ENCODE results near the gene KLK8. TPM values are rescaled to one million over a fixed set of nuclear protein-coding genes. Genes with fewer than 3 reads are reported as not detected.

KLK8 gene
- total and polyA plus RNA-seq, 2 experiments from 2014 or later = 4.9 to 14.6 TPM

DNA sequence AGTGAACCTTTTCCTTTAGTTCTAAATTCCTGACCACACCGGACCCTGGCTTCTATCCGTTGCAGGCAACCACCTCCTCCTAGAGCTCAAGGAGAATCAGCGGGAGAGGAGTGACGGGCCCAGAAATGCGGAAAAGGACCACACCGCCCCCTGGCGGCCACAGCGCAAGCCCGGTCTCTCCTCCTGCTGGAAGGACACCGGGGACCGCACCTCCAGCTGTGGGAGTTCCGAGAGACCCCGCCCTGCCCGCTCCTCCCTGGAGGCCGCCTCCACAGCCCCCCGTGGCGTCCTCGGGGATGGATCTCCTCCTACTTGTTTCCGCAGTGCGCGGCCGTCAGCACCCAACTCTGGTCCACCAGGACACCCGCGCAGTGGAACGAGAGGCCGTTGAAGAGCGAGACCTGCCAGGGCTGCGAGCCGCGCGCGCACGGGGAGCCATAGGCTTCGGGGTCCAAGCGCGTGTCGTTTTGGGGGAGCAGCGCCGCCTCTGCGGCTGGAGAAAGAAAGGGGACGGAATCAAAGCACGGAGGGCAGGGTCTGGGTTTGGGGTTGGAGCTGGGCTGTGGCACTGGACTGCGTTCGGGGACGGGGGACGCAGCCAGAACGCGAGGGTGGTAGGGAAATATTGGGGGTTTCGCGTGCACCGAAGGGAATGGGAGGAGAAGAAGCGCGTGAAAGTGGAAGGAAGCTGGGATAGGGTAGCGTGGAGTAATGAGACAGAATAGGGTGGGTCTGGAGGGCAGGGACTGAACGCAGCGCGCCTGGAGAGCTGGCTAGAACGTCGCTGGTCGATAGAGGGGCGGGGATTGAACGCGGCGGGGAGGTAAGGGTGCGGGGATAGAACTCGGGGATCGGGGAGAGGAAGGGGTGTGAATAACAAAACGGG is 15.6 kb upstream of the KLK8 start:
- DNase-seq (ENCODE audit: low spot score) = peak; percentile 94
- Histone ChIP-seq H3K4me2 (peak overlapping the region; percentile 86), H3K36me3 (ENCODE audit: insufficient read depth) (no peaks in the 10 kb centered on the region), H3K4me1 (ENCODE audit: insufficient read depth) (peaks cover 5% of the 10 kb centered on the region; the same call in 1 of the 2 replicates), H3F3A (replicated peaks; ENCODE audit: low read depth) (no peaks in the 10 kb centered on the region), H3K4me3 (peak overlapping the region; percentile 93), H4K20me1 (replicated peaks; ENCODE audit: insufficient read depth) (no peaks in the 10 kb centered on the region), H3K79me2 (replicated peaks; ENCODE audit: insufficient read depth) (no peaks in the 10 kb centered on the region), H3K27me3 (ENCODE audit: insufficient read depth) (peaks cover 32% of the 10 kb centered on the region), H2AFZ (peak overlapping the region; percentile 96), H3K9me2 (ENCODE audit: insufficient read depth) (no peaks in the 10 kb centered on the region), H3K27ac (ENCODE audit: low read depth) (no peak overlapping the region)
- ATAC-seq = peak; percentile 70
- Mint-ChIP-seq H3K27me3 (ENCODE audit: insufficient read depth, low read depth, poor library complexity) (peaks cover 32% of the 10 kb centered on the region), H3K4me3 (peak overlapping the region; percentile 86), H3K36me3 (ENCODE audit: low read depth) (peaks cover 3% of the 10 kb centered on the region; the same call in 1 of the 3 replicates), H3K9me3 (peaks cover 10% of the 10 kb centered on the region), H3K27ac (no peak overlapping the region), H3K4me1 (peaks cover 11% of the 10 kb centered on the region)
- TF ChIP-seq CREB1 (CRISPR knock-in tag; IDR thresholded peaks at IDR 0.05; ENCODE audit: low read depth) (peak; percentile 50), JUNB (IDR thresholded peaks at IDR 0.05; ENCODE audit: unreplicated experiment) (no peak), STAT1 (IDR thresholded peaks at IDR 0.05; ENCODE audit: unreplicated experiment) (no peak), NANOG (IDR thresholded peaks at IDR 0.05; ENCODE audit: borderline replicate concordance) (no peak), EZH2 (IDR thresholded peaks at IDR 0.05; ENCODE audit: low read depth, unreplicated experiment) (peak; percentile 34), ZNF114 (CRISPR knock-in tag; IDR thresholded peaks at IDR 0.05) (no peak), ZNF331 (CRISPR knock-in tag; IDR thresholded peaks at IDR 0.05; ENCODE audit: low read depth) (no peak), POLR2AphosphoS5 (IDR thresholded peaks at IDR 0.05; ENCODE audit: low read depth) (peak; percentile 44; the same call in 1 of the 2 replicates), EZH2phosphoT487 (IDR thresholded peaks at IDR 0.05; ENCODE audit: unreplicated experiment) (no peak)
- TF ChIP-seq, protein P1, sequence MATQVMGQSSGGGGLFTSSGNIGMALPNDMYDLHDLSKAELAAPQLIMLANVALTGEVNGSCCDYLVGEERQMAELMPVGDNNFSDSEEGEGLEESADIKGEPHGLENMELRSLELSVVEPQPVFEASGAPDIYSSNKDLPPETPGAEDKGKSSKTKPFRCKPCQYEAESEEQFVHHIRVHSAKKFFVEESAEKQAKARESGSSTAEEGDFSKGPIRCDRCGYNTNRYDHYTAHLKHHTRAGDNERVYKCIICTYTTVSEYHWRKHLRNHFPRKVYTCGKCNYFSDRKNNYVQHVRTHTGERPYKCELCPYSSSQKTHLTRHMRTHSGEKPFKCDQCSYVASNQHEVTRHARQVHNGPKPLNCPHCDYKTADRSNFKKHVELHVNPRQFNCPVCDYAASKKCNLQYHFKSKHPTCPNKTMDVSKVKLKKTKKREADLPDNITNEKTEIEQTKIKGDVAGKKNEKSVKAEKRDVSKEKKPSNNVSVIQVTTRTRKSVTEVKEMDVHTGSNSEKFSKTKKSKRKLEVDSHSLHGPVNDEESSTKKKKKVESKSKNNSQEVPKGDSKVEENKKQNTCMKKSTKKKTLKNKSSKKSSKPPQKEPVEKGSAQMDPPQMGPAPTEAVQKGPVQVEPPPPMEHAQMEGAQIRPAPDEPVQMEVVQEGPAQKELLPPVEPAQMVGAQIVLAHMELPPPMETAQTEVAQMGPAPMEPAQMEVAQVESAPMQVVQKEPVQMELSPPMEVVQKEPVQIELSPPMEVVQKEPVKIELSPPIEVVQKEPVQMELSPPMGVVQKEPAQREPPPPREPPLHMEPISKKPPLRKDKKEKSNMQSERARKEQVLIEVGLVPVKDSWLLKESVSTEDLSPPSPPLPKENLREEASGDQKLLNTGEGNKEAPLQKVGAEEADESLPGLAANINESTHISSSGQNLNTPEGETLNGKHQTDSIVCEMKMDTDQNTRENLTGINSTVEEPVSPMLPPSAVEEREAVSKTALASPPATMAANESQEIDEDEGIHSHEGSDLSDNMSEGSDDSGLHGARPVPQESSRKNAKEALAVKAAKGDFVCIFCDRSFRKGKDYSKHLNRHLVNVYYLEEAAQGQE (IDR thresholded peaks at IDR 0.05; ENCODE audit: unreplicated experiment) = no peak
- TF ChIP-seq, protein P2, sequence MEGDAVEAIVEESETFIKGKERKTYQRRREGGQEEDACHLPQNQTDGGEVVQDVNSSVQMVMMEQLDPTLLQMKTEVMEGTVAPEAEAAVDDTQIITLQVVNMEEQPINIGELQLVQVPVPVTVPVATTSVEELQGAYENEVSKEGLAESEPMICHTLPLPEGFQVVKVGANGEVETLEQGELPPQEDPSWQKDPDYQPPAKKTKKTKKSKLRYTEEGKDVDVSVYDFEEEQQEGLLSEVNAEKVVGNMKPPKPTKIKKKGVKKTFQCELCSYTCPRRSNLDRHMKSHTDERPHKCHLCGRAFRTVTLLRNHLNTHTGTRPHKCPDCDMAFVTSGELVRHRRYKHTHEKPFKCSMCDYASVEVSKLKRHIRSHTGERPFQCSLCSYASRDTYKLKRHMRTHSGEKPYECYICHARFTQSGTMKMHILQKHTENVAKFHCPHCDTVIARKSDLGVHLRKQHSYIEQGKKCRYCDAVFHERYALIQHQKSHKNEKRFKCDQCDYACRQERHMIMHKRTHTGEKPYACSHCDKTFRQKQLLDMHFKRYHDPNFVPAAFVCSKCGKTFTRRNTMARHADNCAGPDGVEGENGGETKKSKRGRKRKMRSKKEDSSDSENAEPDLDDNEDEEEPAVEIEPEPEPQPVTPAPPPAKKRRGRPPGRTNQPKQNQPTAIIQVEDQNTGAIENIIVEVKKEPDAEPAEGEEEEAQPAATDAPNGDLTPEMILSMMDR (conservative IDR thresholded peaks at IDR 0.05; ENCODE audit: low read depth in 2 of 2) = peak; percentile 87 to 96
- TF ChIP-seq, protein P3, sequence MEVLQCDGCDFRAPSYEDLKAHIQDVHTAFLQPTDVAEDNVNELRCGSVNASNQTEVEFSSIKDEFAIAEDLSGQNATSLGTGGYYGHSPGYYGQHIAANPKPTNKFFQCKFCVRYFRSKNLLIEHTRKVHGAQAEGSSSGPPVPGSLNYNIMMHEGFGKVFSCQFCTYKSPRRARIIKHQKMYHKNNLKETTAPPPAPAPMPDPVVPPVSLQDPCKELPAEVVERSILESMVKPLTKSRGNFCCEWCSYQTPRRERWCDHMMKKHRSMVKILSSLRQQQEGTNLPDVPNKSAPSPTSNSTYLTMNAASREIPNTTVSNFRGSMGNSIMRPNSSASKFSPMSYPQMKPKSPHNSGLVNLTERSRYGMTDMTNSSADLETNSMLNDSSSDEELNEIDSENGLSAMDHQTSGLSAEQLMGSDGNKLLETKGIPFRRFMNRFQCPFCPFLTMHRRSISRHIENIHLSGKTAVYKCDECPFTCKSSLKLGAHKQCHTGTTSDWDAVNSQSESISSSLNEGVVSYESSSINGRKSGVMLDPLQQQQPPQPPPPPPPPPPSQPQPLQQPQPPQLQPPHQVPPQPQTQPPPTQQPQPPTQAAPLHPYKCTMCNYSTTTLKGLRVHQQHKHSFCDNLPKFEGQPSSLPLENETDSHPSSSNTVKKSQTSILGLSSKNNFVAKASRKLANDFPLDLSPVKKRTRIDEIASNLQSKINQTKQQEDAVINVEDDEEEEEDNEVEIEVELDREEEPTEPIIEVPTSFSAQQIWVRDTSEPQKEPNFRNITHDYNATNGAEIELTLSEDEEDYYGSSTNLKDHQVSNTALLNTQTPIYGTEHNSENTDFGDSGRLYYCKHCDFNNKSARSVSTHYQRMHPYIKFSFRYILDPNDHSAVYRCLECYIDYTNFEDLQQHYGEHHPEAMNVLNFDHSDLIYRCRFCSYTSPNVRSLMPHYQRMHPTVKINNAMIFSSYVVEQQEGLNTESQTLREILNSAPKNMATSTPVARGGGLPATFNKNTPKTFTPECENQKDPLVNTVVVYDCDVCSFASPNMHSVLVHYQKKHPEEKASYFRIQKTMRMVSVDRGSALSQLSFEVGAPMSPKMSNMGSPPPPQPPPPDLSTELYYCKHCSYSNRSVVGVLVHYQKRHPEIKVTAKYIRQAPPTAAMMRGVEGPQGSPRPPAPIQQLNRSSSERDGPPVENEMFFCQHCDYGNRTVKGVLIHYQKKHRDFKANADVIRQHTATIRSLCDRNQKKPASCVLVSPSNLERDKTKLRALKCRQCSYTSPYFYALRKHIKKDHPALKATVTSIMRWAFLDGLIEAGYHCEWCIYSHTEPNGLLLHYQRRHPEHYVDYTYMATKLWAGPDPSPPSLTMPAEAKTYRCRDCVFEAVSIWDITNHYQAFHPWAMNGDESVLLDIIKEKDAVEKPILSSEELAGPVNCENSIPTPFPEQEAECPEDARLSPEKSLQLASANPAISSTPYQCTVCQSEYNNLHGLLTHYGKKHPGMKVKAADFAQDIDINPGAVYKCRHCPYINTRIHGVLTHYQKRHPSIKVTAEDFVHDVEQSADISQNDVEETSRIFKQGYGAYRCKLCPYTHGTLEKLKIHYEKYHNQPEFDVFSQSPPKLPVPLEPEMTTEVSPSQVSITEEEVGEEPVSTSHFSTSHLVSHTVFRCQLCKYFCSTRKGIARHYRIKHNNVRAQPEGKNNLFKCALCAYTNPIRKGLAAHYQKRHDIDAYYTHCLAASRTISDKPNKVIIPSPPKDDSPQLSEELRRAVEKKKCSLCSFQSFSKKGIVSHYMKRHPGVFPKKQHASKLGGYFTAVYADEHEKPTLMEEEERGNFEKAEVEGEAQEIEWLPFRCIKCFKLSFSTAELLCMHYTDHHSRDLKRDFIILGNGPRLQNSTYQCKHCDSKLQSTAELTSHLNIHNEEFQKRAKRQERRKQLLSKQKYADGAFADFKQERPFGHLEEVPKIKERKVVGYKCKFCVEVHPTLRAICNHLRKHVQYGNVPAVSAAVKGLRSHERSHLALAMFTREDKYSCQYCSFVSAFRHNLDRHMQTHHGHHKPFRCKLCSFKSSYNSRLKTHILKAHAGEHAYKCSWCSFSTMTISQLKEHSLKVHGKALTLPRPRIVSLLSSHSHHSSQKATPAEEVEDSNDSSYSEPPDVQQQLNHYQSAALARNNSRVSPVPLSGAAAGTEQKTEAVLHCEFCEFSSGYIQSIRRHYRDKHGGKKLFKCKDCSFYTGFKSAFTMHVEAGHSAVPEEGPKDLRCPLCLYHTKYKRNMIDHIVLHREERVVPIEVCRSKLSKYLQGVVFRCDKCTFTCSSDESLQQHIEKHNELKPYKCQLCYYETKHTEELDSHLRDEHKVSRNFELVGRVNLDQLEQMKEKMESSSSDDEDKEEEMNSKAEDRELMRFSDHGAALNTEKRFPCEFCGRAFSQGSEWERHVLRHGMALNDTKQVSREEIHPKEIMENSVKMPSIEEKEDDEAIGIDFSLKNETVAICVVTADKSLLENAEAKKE (CRISPR knock-in tag; IDR thresholded peaks at IDR 0.05) = no peak
- TF ChIP-seq, protein P4, sequence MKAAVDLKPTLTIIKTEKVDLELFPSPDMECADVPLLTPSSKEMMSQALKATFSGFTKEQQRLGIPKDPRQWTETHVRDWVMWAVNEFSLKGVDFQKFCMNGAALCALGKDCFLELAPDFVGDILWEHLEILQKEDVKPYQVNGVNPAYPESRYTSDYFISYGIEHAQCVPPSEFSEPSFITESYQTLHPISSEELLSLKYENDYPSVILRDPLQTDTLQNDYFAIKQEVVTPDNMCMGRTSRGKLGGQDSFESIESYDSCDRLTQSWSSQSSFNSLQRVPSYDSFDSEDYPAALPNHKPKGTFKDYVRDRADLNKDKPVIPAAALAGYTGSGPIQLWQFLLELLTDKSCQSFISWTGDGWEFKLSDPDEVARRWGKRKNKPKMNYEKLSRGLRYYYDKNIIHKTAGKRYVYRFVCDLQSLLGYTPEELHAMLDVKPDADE (IDR thresholded peaks at IDR 0.05) = peak; percentile 32; the same call in 1 of the 2 replicates

Data from GM23338 (cell line).